A549 (cell line): Measurements from ENCODE around the gene ZNF541. TPM values are rescaled to one million over a fixed set of nuclear protein-coding genes. Genes with fewer than 3 reads are reported as not detected.

Source experiments
- ATAC-seq, 2 experiments: fragments of 200-7000 bp in 1 of 2; fragments of >200 bp in 1 of 2; cut with Nextera tagmentation in 1 of 2; cut with Tn5 transposase in 1 of 2; 3 replicates each; pipeline versions ENCODE4 v1.8.0 to v1.9.1; 2018 to 2020; ENCODE audit warnings: mild to moderate bottlenecking in 1 of 2, moderate library complexity in 1 of 2
- CTCF ChIA-PET: fragments of 300-600 bp; sonication (Branson Sonifier 250); formaldehyde crosslinking; extraction: SDS; loops from one replicate; lab custom pipeline; 2021; ENCODE audit warnings: antibody characterized with exemption, inconsistent platforms; lab: Yijun Ruan, JAX
- POLR2A ChIA-PET: fragments of 350-600 bp; formaldehyde crosslinking; extraction: SDS; loops from one replicate; lab custom pipeline; 2021; ENCODE audit warnings: antibody characterized with exemption, inconsistent platforms; lab: Yijun Ruan, JAX
- DNase-seq, 2 experiments: peaks; one replicate each; pipeline versions ENCODE4 v3.0.0 to v3.0.0-alpha.2; 2011 to 2016; ENCODE audit warnings: low read depth in 1 of 2, low spot score in 1 of 2
- FAIRE-seq: peaks from 2 replicates; lab custom pipeline; 2011; peaks lifted over from hg19 to GRCh38; lab: Jason Lieb, UNC
- H3K27ac ChIP-seq, 2 experiments: fragments of >200 bp; sonication (Bioruptor Twin); formaldehyde crosslinking; 3 replicates each; pipeline ENCODE4 v1.5.1; 2016 to 2017
- H3K4me1 ChIP-seq: fragments of >200 bp; sonication (Bioruptor Twin); formaldehyde crosslinking; 3 replicates; pipeline ENCODE4 v1.6.1; 2016
- H3K4me2 ChIP-seq: fragments of >200 bp; sonication (Bioruptor Twin); formaldehyde crosslinking; 3 replicates; pipeline ENCODE4 v1.6.1; 2016
- H3K4me3 ChIP-seq: fragments of >200 bp; sonication (Bioruptor Twin); formaldehyde crosslinking; 3 replicates; pipeline ENCODE4 v1.5.1; 2016
- H3K9me3 ChIP-seq: fragments of >200 bp; sonication (Bioruptor Twin); formaldehyde crosslinking; 3 replicates; pipeline ENCODE4 v1.6.1; 2016
- BHLHE40 ChIP-seq: IDR thresholded peaks from 2 replicates; pipeline ENCODE4 v1.6.1; 2012; ENCODE audit warnings: low read depth, low read length, inconsistent platforms
- EHF ChIP-seq: fragments of 250-450 bp; sonication (Bioruptor Pico); IDR thresholded peaks from 2 replicates; pipeline ENCODE4 v1.5.0; 2020; ENCODE audit warnings: mild to moderate bottlenecking
- EP300 ChIP-seq, 2 experiments: fragments of >200 bp; sonication (Bioruptor Twin); formaldehyde crosslinking; IDR thresholded peaks; 2 replicates in 1 of 2; 3 replicates in 1 of 2; pipeline ENCODE4 v1.6.1; 2016 to 2017
- FOSB ChIP-seq: fragments of 250-450 bp; sonication (Bioruptor Pico); IDR thresholded peaks from 2 replicates; pipeline ENCODE4 v1.5.0; 2020; ENCODE audit warnings: mild to moderate bottlenecking, moderate library complexity
- JUNB ChIP-seq: fragments of >200 bp; sonication (Bioruptor Twin); formaldehyde crosslinking; IDR thresholded peaks from 2 replicates; pipeline ENCODE4 v1.6.1; 2016
- KDM5A ChIP-seq: fragments of 200-600 bp; sonication (generic); IDR thresholded peaks from 2 replicates; pipeline ENCODE4 v1.6.1; 2016; ENCODE audit warnings: antibody characterized with exemption, mild to moderate bottlenecking
- MAFK ChIP-seq: fragments of 450-650 bp; IDR thresholded peaks from 2 replicates; pipeline ENCODE4 v1.6.1; 2014; ENCODE audit not compliant: partially characterized antibody
- MYC ChIP-seq: IDR thresholded peaks from 2 replicates; pipeline ENCODE4 v1.6.1; 2012; ENCODE audit warnings: mild to moderate bottlenecking, inconsistent platforms, low read length, improper control_type of control experiment, borderline replicate concordance
- NR3C1 ChIP-seq: fragments of >200 bp; sonication (Bioruptor Twin); formaldehyde crosslinking; IDR thresholded peaks from 3 replicates; pipeline ENCODE4 v1.6.1; 2017
- RAD21 ChIP-seq, 2 experiments: fragments of >200 bp in 1 of 2; sonication (Bioruptor Twin) in 1 of 2; formaldehyde crosslinking in 1 of 2; IDR thresholded peaks in 1 of 2; conservative IDR thresholded peaks in 1 of 2; 2 replicates in 1 of 2; 3 replicates in 1 of 2; pipeline ENCODE4 v1.6.1; 2012 to 2018; ENCODE audit warnings: inconsistent platforms in 1 of 2
- RFX5 ChIP-seq: fragments of 450-650 bp; IDR thresholded peaks from 2 replicates; pipeline ENCODE4 v1.7.1; 2014; ENCODE audit warnings: antibody characterized with exemption, mild to moderate bottlenecking, moderate library complexity
- RNF2 ChIP-seq: fragments of 200-600 bp; sonication (generic); IDR thresholded peaks from 2 replicates; pipeline ENCODE4 v1.6.1; 2016; ENCODE audit warnings: low read depth, mild to moderate bottlenecking, antibody characterized with exemption, moderate library complexity, borderline replicate concordance
- TFCP2L1 ChIP-seq: fragments of 250-450 bp; sonication (Bioruptor Pico); IDR thresholded peaks from 2 replicates; pipeline ENCODE4 v1.5.0; 2021; ENCODE audit warnings: mild to moderate bottlenecking
- ZC3H11A ChIP-seq: fragments of 450-650 bp; IDR thresholded peaks from 2 replicates; pipeline ENCODE4 v1.6.1; 2014; ENCODE audit warnings: antibody characterized with exemption, mild to moderate bottlenecking
- ZFP36 ChIP-seq: fragments of 450-650 bp; IDR thresholded peaks from 2 replicates; pipeline ENCODE4 v1.6.1; 2014; ENCODE audit warnings: borderline replicate concordance; ENCODE audit not compliant: partially characterized antibody
- WGBS: methylation state at CpG from one replicate; pipeline ENCODE4 v1.1.6; 2017; ENCODE audit errors: missing lambda C conversion rate; 5-methylcytosine and 5-hydroxymethylcytosine counted together
- polyA plus RNA-seq, 4 experiments: library from polyadenylated mRNA; depleted of rRNA in 3 of 4; stranded (reverse); fragments of >200 nt; fragmentation: RNase III in 1 of 4; extraction: RNeasy Plus Mini Kit Qiagen cat#74134 plus additional on column Dnase treatment in 1 of 4; gene quantifications; 2 replicates in 3 of 4; 3 replicates in 1 of 4; pipeline ENCODE4 v1.2.3, GENCODE V29; 2011 to 2017

ZNF541 gene
- polyA plus RNA-seq, 2 of the 4 experiments (the other 2 are of a cell fraction), result not detected

DNA sequence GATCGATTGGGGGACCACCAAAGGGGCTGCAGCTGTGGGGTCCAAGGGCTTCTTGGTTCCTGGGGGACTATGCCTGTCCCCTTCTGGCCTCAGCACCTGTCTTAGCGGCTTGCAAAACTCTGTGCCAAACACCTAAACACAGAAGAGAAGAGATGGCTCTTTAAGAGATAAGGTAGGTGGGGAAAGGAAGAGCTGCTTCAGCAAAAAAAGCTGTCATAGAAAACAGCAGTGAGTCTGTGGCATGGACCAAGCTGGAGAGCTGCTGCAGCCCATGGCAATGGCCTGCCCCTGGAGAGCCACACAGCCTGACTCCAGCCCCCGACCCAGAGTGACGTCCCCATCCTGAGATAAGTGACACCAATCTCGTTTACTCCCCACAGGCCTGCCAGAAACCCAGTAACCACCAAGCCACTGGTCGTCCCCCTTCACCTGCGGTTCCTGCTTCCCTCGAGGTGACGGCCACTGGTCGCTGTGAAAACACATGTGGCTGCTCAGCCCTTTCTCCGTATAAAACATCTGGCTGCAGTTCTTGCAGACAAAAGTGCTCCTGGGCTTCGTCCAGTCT is 33.1 kb downstream of the ZNF541 start:
- H3K4me2 ChIP-seq, result no peak overlapping the region
- 67% methylated on average over 11 of the region's 12 CpGs for WGBS
- POLR2A ChIA-PET, result no interaction called here
- no peaks in the 10 kb centered on the region for H3K9me3 ChIP-seq
- H3K27ac ChIP-seq, result no peak overlapping the region
- no peak for FAIRE-seq
- H3K4me3 ChIP-seq, result no peak overlapping the region
- no peak for ATAC-seq
- CTCF ChIA-PET, result interaction anchor here (0.8 to 3.5 kb wide), 9 partner anchors 11 to 63 kb away, joined by 3 to 11 read pairs (median 4); partner anchors contain the start of gene NAPA
- DNase-seq, result no peak
- H3K4me1 ChIP-seq, result no peaks in the 10 kb centered on the region
- no peak for TF ChIP-seq EHF (CRISPR knock-in tag)
- peak; percentile 77 for TF ChIP-seq MAFK
- no peak for TF ChIP-seq MYC

GRCh38 chr19:47538812-47539211 is 34.1 kb downstream of the ZNF541 start:
- no peak overlapping the region for H3K4me2 ChIP-seq
- no peak overlapping the region for H3K4me3 ChIP-seq
- POLR2A ChIA-PET, result no interaction called here
- no peaks in the 10 kb centered on the region for H3K4me1 ChIP-seq
- H3K9me3 ChIP-seq, result no peaks in the 10 kb centered on the region
- WGBS, result 62% methylated on average over 5 of the region's 5 CpGs
- TF ChIP-seq ZC3H11A, result no peak
- TF ChIP-seq ZFP36, result peak; percentile 55
- TF ChIP-seq, all 56 proteins: peak for 1
- ATAC-seq (peak; percentile 15 to 21; a peak in 1 of 6 replicates), FAIRE-seq (no peak), DNase-seq (no peak)
- CTCF ChIA-PET, result interaction anchor here (1.1 to 3.5 kb wide), 5 partner anchors 9 to 46 kb away, joined by 3 to 11 read pairs (median 5); partner anchors contain the start of gene NAPA
- no peak overlapping the region for H3K27ac ChIP-seq

- no peak overlapping the region for H3K4me2 ChIP-seq
- no peak for FAIRE-seq
- POLR2A ChIA-PET, result no interaction called here
- CTCF ChIA-PET, result interaction anchor here (1.2 to 3.5 kb wide), 4 partner anchors 11 to 22 kb away, joined by 3 to 11 read pairs (median 5); partner anchors contain the start of gene NAPA
- no peak overlapping the region for H3K4me3 ChIP-seq
- TF ChIP-seq RNF2 (no peak), EP300 (IDR thresholded peaks at IDR 0.05) (no peak)
- TF ChIP-seq, all 56 proteins: peak for 0
- no peaks in the 10 kb centered on the region for H3K9me3 ChIP-seq
- ATAC-seq (no peak), DNase-seq (no peak)
- H3K4me1 ChIP-seq, result no peaks in the 10 kb centered on the region
- no peak overlapping the region for H3K27ac ChIP-seq
- WGBS, result 55% methylated on average over 4 of the region's 4 CpGs
These were observed 35.5 kb downstream of the ZNF541 start for GRCh38 chr19:47537493-47537892.

GRCh38 chr19:47534628-47535027 is 38.3 kb downstream of the ZNF541 start:
- WGBS, result 24% methylated on average over 1 of the region's 1 CpG
- TF ChIP-seq FOSB (CRISPR knock-in tag) (no peak), TFCP2L1 (CRISPR knock-in tag) (no peak), NR3C1 (no peak), RAD21 (conservative IDR thresholded peaks at IDR 0.05 in 1 of 2, IDR thresholded peaks at IDR 0.05 in 1 of 2) (no peak), KDM5A (no peak), RFX5 (no peak), JUNB (no peak), BHLHE40 (no peak)
- TF ChIP-seq, all 56 proteins: peak for 0
- CTCF ChIA-PET, result interaction anchor here (0.6 to 3.5 kb wide), 7 partner anchors 19 to 284 kb away, joined by 3 to 19 read pairs (median 3); partner anchors contain the start of gene NAPA
- H3K9me3 ChIP-seq, result no peaks in the 10 kb centered on the region
- POLR2A ChIA-PET, result interaction anchor here (0.6 kb wide), 1 partner anchor 64 kb away, joined by 3 read pairs; no protein-coding TSS in a partner anchor
- FAIRE-seq, result no peak
- H3K4me2 ChIP-seq, result no peak overlapping the region
- no peaks in the 10 kb centered on the region for H3K4me1 ChIP-seq
- no peak overlapping the region for H3K27ac ChIP-seq
- ATAC-seq, result no peak
- H3K4me3 ChIP-seq, result no peak overlapping the region
- no peak for DNase-seq
